Muscle layer of colon (tissue), 2 donors: Measurements from ENCODE around the gene CDC5L.

Source experiments
- H3K27ac ChIP-seq: one replicate; pipeline ENCODE4 v1.7.0; 2013; ENCODE audit warnings: low read depth, mild to moderate bottlenecking, low read length, moderate library complexity
- H3K27me3 ChIP-seq, 2 donors: one replicate each; pipeline ENCODE4 v1.7.0; 2013; ENCODE audit warnings: low read length in 2 of 2, mild to moderate bottlenecking in 2 of 2; ENCODE audit not compliant: insufficient read depth in 2 of 2, control insufficient read depth in 1 of 2
- H3K36me3 ChIP-seq: one replicate; pipeline ENCODE4 v1.7.0; 2013; ENCODE audit warnings: mild to moderate bottlenecking, low read length; ENCODE audit not compliant: insufficient read depth
- H3K4me1 ChIP-seq: one replicate; pipeline ENCODE4 v1.7.0; 2013; ENCODE audit warnings: mild to moderate bottlenecking, low read length; ENCODE audit not compliant: insufficient read depth
- H3K4me3 ChIP-seq, 2 donors: one replicate each; pipeline ENCODE4 v1.7.0; 2013; ENCODE audit warnings: low read length in 2 of 2, low read depth in 1 of 2, mild to moderate bottlenecking in 1 of 2, moderate library complexity in 1 of 2
- H3K9ac ChIP-seq: one replicate; pipeline ENCODE4 v1.7.0; 2013; ENCODE audit warnings: low read length
- H3K9me3 ChIP-seq: one replicate; pipeline ENCODE4 v1.7.0; 2013; ENCODE audit warnings: mild to moderate bottlenecking, low read length
- donor health status: abdominal sarcoma.
- donor health status: Adenocarcinoma of cecum.

Gene CDC5L

GRCh38 chr6:44422531-44422930 is 35.0 kb downstream of the CDC5L start:
- Histone ChIP-seq H3K4me3 (no peak overlapping the region), H3K4me1 (no peaks in the 10 kb centered on the region), H3K27me3 (no peaks in the 10 kb centered on the region), H3K9ac (no peak overlapping the region), H3K9me3 (no peaks in the 10 kb centered on the region), H3K36me3 (peaks cover 66% of the 10 kb centered on the region), H3K27ac (no peak overlapping the region)

DNA sequence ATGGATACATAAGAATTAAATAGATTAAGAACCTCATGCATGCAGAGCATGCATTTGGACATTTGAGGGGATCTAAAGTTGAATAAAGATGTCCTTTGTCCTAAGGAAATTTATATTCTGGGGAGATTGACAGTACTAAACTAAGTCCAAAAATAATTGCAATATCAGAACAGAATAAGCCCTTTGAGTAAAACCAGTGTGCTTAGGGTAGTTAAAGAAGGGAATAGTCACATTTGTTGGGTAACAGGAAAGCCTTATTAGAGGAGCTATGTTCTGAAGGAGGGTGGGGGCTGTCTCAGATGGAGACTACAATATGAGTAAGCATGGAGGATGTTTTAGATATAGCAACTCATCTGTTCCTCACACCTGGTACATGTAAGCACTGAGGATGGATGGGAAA is 35.8 kb downstream of the CDC5L start:
- Histone ChIP-seq H3K9me3 (no peaks in the 10 kb centered on the region), H3K9ac (no peak overlapping the region), H3K27ac (no peak overlapping the region), H3K36me3 (peaks cover 69% of the 10 kb centered on the region), H3K4me3 (no peak overlapping the region), H3K27me3 (no peaks in the 10 kb centered on the region), H3K4me1 (no peaks in the 10 kb centered on the region)

DNA sequence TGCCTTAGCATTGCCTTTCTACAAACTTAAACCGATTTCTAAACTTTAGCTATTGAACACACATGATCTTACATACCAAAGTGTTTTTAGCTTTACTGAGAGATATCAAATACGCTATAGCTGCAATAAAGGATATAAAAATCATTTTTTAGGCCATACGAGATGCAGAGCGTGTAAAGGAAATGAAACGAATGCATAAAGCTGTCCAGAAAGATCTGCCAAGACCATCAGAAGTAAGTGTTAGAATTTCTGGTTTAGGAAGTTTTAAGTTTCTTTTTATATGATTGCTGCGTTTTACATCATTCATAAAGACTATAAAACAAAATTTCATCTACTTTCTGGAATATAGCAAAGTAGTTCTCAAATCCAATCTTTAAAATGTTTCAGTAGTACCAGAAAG is 38.4 kb downstream of the CDC5L start:
- peaks cover 69% of the 10 kb centered on the region for H3K36me3 ChIP-seq
- H3K4me1 ChIP-seq, result no peaks in the 10 kb centered on the region
- H3K27ac ChIP-seq, result no peak overlapping the region
- H3K9me3 ChIP-seq, result no peaks in the 10 kb centered on the region
- no peak overlapping the region for H3K9ac ChIP-seq
- H3K27me3 ChIP-seq, result no peaks in the 10 kb centered on the region
- no peak overlapping the region for H3K4me3 ChIP-seq

GRCh38 chr6:44428682-44429081 is 41.2 kb downstream of the CDC5L start:
- peaks cover 49% of the 10 kb centered on the region for H3K36me3 ChIP-seq
- H3K27ac ChIP-seq, result no peak overlapping the region
- H3K4me3 ChIP-seq, result no peak overlapping the region
- peaks cover 19% of the 10 kb centered on the region for H3K4me1 ChIP-seq
- H3K9me3 ChIP-seq, result no peaks in the 10 kb centered on the region
- H3K9ac ChIP-seq, result no peak overlapping the region
- H3K27me3 ChIP-seq, result no peaks in the 10 kb centered on the region

GRCh38 chr6:44430326-44430725 is 42.8 kb downstream of the CDC5L start:
- H3K36me3 ChIP-seq, result peaks cover 36% of the 10 kb centered on the region

GRCh38 chr6:44431118-44431725 is 43.7 kb downstream of the CDC5L start:
- no peaks in the 10 kb centered on the region for H3K27me3 ChIP-seq
- H3K9me3 ChIP-seq, result no peaks in the 10 kb centered on the region
- no peak overlapping the region for H3K27ac ChIP-seq
- peaks cover 23% of the 10 kb centered on the region for H3K4me1 ChIP-seq
- H3K36me3 ChIP-seq, result peaks cover 27% of the 10 kb centered on the region
- H3K4me3 ChIP-seq, result no peak overlapping the region
- no peak overlapping the region for H3K9ac ChIP-seq

More at GRCh38 chr6:44430326-44430725, 42.8 kb downstream of the CDC5L start:
- no peaks in the 10 kb centered on the region for H3K27me3 ChIP-seq
- H3K27ac ChIP-seq, result no peak overlapping the region
- H3K4me1 ChIP-seq, result peaks cover 23% of the 10 kb centered on the region
- no peak overlapping the region for H3K9ac ChIP-seq
- H3K9me3 ChIP-seq, result no peaks in the 10 kb centered on the region
- H3K4me3 ChIP-seq, result no peak overlapping the region

GRCh38 chr6:44432227-44432626 is 44.7 kb downstream of the CDC5L start:
- no peaks in the 10 kb centered on the region for H3K27me3 ChIP-seq
- H3K27ac ChIP-seq, result no peak overlapping the region

DNA sequence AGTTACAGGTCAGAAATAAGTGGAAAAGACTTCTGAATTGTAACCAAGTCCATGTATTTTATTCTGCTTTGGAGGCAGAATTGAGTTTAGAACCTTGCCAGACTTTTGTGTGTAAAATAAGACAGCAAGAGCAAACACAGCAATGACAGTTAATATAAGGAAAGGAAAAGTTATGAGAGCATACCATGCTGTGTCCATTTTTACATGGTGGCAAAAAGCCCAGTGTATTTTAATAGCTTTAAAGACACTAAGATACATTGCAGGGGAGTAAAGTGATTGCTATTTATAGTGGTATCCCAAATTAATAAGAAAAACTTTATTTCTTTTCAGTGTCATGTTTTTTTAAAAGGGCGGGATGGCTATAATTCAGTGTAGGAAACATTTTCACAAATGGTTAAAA is 45.2 kb downstream of the CDC5L start:
- Histone ChIP-seq H3K9ac (no peak overlapping the region), H3K4me1 (peaks cover 23% of the 10 kb centered on the region), H3K9me3 (no peaks in the 10 kb centered on the region), H3K4me3 (no peak overlapping the region), H3K27me3 (no peaks in the 10 kb centered on the region), H3K36me3 (peaks cover 14% of the 10 kb centered on the region), H3K27ac (no peak overlapping the region)

More at GRCh38 chr6:44432227-44432626, 44.7 kb downstream of the CDC5L start:
- no peak overlapping the region for H3K9ac ChIP-seq
- H3K36me3 ChIP-seq, result peaks cover 17% of the 10 kb centered on the region
- H3K4me1 ChIP-seq, result peaks cover 23% of the 10 kb centered on the region
- no peak overlapping the region for H3K4me3 ChIP-seq
- no peaks in the 10 kb centered on the region for H3K9me3 ChIP-seq

- no peak overlapping the region for H3K9ac ChIP-seq
- H3K36me3 ChIP-seq, result peaks cover 5% of the 10 kb centered on the region
- H3K27me3 ChIP-seq, result no peaks in the 10 kb centered on the region
- no peak overlapping the region for H3K4me3 ChIP-seq
- H3K9me3 ChIP-seq, result no peaks in the 10 kb centered on the region
- H3K27ac ChIP-seq, result no peak overlapping the region
- H3K4me1 ChIP-seq, result peaks cover 26% of the 10 kb centered on the region
These were observed 48.0 kb downstream of the CDC5L start for GRCh38 chr6:44435500-44435899.

GRCh38 chr6:44438827-44439226 is 51.3 kb downstream of the CDC5L start:
- H3K9me3 ChIP-seq, result peaks cover 4% of the 10 kb centered on the region
- no peak overlapping the region for H3K4me3 ChIP-seq
- no peaks in the 10 kb centered on the region for H3K27me3 ChIP-seq
- no peak overlapping the region for H3K9ac ChIP-seq
- H3K36me3 ChIP-seq, result peaks cover 5% of the 10 kb centered on the region
- no peak overlapping the region for H3K27ac ChIP-seq
- peaks cover 5% of the 10 kb centered on the region for H3K4me1 ChIP-seq

DNA sequence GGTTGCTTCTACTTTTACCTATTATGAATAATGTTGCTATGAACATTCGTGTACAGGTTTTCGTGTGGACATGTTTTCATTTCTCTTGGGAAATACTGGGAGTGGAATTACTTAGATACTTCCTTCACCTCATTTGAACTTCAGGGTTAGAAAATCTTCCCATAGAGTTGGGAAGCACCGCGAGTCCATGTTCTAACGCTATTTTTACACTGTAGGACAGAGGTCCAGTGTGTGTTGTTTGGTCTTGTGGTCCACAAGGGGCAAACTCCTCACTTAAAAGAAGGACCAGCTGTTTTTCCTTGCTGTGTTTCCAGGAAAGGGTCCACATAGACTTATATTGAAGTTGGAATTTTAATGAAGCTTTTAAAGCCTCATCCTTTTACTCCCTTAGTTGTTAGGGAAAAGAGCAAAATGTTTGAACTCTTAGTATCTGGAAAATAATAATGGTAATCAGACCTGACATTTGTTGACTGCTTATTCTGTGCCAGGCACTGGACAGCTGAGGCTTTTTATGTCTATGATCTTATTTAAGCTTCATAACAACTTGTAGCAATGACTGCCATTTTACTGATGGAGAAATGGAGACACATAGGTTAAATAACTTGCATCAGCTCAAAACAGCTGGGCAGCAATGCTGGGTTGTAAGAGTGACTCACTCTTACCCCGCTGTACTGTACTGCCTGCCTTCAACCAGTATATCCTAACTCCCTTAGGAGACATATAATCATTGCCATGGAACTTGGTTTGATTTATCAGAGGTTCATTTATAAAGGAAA is 52.0 kb downstream of the CDC5L start:
- peaks cover 7% of the 10 kb centered on the region for H3K36me3 ChIP-seq

More for the DNA sequence above, 52.0 kb downstream of the CDC5L start:
- peaks cover 3% of the 10 kb centered on the region for H3K4me1 ChIP-seq
- H3K27ac ChIP-seq, result no peak overlapping the region
- no peak overlapping the region for H3K4me3 ChIP-seq
- H3K9me3 ChIP-seq, result peaks cover 4% of the 10 kb centered on the region
- no peak overlapping the region for H3K9ac ChIP-seq
- no peaks in the 10 kb centered on the region for H3K27me3 ChIP-seq
